Measurements from ENCODE around the gene KIFC1. TPM values are rescaled to one million over a fixed set of nuclear protein-coding genes. Genes with fewer than 3 reads are reported as not detected.

The KIFC1 gene
- total and polyA plus RNA-seq, 2 of the 4 experiments (the other 2 are of a cell fraction) = 33.9 to 40.6 TPM

DNA sequence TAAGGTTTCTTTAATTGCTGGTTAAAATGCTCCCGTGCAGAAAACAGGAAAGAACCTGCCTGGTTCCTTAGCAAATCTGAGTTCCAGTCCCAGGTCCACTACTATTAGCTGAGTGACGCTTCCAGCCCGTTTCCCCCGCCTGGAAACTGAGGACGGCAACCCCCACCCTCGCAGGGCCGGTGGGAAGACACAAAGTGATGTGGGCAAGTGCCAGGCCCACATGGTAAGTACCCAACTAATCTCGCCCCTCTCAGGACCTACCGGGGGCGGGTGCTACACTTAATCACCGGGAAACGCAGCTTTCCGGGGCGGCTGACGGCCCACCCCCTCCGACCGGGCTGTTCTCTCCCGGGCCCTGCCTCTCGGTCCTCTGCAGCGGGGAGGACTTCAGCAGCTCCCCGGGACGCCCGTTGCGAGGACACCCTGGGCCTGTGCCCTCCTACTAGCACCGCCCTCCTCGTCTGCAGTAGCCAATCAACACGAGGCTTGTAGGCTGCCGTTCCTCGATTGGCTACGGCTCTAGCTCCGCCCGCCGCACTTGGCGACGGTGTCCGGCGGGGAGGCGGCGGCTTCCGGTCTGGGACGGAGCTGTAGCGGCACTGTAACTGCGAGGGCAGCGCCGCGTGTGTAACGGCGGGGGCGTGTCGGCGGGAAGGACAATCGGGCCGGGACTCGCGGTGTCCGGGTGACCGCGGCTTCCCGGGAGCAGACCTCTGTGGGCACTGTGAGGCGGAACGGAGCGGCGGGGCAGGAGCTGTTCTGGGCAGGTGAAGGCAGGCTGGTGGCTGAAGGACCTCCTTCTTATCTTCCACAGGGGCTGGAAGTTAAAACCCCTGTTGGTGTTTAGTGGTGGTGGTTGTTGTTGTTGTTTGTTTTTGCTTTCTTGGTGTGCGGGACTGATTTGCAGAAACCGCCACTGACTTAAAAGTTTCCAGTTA is 62.7 kb downstream of the KIFC1 start, which contains the start of gene ZBTB9:
ZBTB9 (plus strand) TSS at position 568 of the 938 bp plus-strand sequence. CDS start 525 bp downstream, outside the sequence.
- Histone ChIP-seq H4K5ac (ENCODE audit: low read depth, low read length) (peak within 1 kb of the TSS; percentile 10; the same call in 1 of the 2 replicates), H3K27ac (ENCODE audit: insufficient read depth, low read length) (peak within 1 kb of the TSS; percentile 72), H3K79me1 (ENCODE audit: low read depth in 1 of 2, low read length in 2 of 2) (peaks cover 26 to 40% of the 10 kb centered on the region in 2 experiments; a peak in 3 of 4 replicates), H4K91ac (ENCODE audit: insufficient read depth, low read depth, low read length) (peak within 1 kb of the TSS; percentile 50; the same call in 1 of the 2 replicates), H3K36me3 (ENCODE audit: control insufficient read depth, insufficient read depth, low read length) (peaks cover 10% of the 10 kb centered on the region; the same call in 1 of the 2 replicates), H2AK9ac (replicated peaks; ENCODE audit: low read depth, low read length, poor library complexity) (peak within 1 kb of the TSS; percentile 97), H2AFZ (replicated peaks; ENCODE audit: low read length, poor library complexity) (peak within 1 kb of the TSS; percentile 96), H3K56ac (ENCODE audit: extremely low read depth, insufficient read depth, low read length) (peak within 1 kb of the TSS; percentile 67), H2BK5ac (ENCODE audit: low read depth, low read length, poor library complexity, severe bottlenecking) (peak within 1 kb of the TSS; percentile 56), H3K4me3 (ENCODE audit: insufficient read depth, low read depth, low read length) (peak within 1 kb of the TSS; percentile 73), H3K14ac (replicated peaks; ENCODE audit: low read depth, low read length) (peak within 1 kb of the TSS; percentile 77), H3K9ac (ENCODE audit: low read depth, low read length) (peak within 1 kb of the TSS; percentile 82), H2BK20ac (ENCODE audit: low read depth, low read length) (no peak within 1 kb of the TSS), H3K4ac (ENCODE audit: low read depth, low read length) (peak within 1 kb of the TSS; percentile 71), H4K20me1 (ENCODE audit: insufficient read depth, low read length) (no peaks in the 10 kb centered on the region), H3K9me3 (ENCODE audit: control insufficient read depth, insufficient read depth, low read length) (no peaks in the 10 kb centered on the region), H3K23ac (ENCODE audit: low read depth, low read length) (peak within 1 kb of the TSS; percentile 78), H2BK15ac (ENCODE audit: low read depth, low read length) (no peak within 1 kb of the TSS), H3K4me1 (ENCODE audit: control insufficient read depth, insufficient read depth, low read length) (peaks cover 4% of the 10 kb centered on the region), H3K18ac (ENCODE audit: low read depth, low read length) (no peak within 1 kb of the TSS), H2BK120ac (ENCODE audit: low read depth, low read length) (no peak within 1 kb of the TSS), H3K27me3 (ENCODE audit: control insufficient read depth, insufficient read depth, low read length) (no peaks in the 10 kb centered on the region), H2AK5ac (ENCODE audit: low read depth, low read length) (peak within 1 kb of the TSS; percentile 87), H4K8ac (ENCODE audit: low read depth in 2 of 2, low read length in 2 of 2) (peak within 1 kb of the TSS; percentile 28 to 79), H3K9me1 (ENCODE audit: insufficient read depth, low read length) (peaks cover 3% of the 10 kb centered on the region; the same call in 1 of the 2 replicates), H3K4me2 (ENCODE audit: low read depth, low read length) (peak within 1 kb of the TSS; percentile 94)
- CTCF ChIA-PET = no interaction called here
- intact Hi-C loops (cut with micrococcal nuclease) (loop anchor here (10.0 kb wide), 1 partner anchor 221 kb away; no protein-coding TSS in a partner anchor), dilution Hi-C loops (cut with HindIII; ENCODE audit: low sequenced_read_pairs, unreplicated experiment) (no loop called here), in situ Hi-C loops (cut with MboI; ENCODE audit: low sequenced_read_pairs) (loop anchor here (10.0 kb wide), 1 partner anchor 251 kb away; no protein-coding TSS in a partner anchor)
- POLR2A ChIA-PET (ENCODE audit: unreplicated experiment) = interaction anchor here (0.6 kb wide), 1 partner anchor 138 kb away, joined by 5 read pairs; no protein-coding TSS in a partner anchor
- 0% methylated on average over 16 of the region's 65 CpGs; no CpG with 5 or more reads in 1 of the 2 experiments for WGBS, 2 experiments (ENCODE audit: extremely low coverage in 2 of 2, insufficient read length in 1 of 2)
- no TSS peak for BruUV-seq (replicated peaks)
- TF ChIP-seq BHLHE40 (IDR thresholded peaks at IDR 0.05; ENCODE audit: low read depth, low read length) (0 out of 2 replicates have a peak, but pooled peaks have one; percentile 3), RAD21 (IDR thresholded peaks at IDR 0.05; ENCODE audit: low read length) (no peak), SMC3 (IDR thresholded peaks at IDR 0.05; ENCODE audit: low read depth, low read length) (0 out of 2 replicates have a peak, but pooled peaks have one; percentile 4), MAZ (IDR thresholded peaks at IDR 0.05; ENCODE audit: borderline replicate concordance, low read depth, low read length) (peak; percentile 12; the same call in 1 of the 2 replicates), MXI1 (IDR thresholded peaks at IDR 0.05; ENCODE audit: borderline replicate concordance, low read depth, low read length) (peak; percentile 98), POLR2A (IDR thresholded peaks at IDR 0.05; ENCODE audit: low read depth, low read length) (peak; percentile 89), FOS (IDR thresholded peaks at IDR 0.05; ENCODE audit: low read depth, low read length) (peak; percentile 38; the same call in 1 of the 2 replicates), RCOR1 (IDR thresholded peaks at IDR 0.05; ENCODE audit: insufficient replicate concordance, low read length) (peak; percentile 8), MAFK (IDR thresholded peaks at IDR 0.05; ENCODE audit: low read depth, low read length) (no peak)
- TF ChIP-seq, protein P1, sequence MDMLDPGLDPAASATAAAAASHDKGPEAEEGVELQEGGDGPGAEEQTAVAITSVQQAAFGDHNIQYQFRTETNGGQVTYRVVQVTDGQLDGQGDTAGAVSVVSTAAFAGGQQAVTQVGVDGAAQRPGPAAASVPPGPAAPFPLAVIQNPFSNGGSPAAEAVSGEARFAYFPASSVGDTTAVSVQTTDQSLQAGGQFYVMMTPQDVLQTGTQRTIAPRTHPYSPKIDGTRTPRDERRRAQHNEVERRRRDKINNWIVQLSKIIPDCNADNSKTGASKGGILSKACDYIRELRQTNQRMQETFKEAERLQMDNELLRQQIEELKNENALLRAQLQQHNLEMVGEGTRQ (IDR thresholded peaks at IDR 0.05; ENCODE audit: low read depth, low read length) = 0 out of 2 replicates have a peak, but pooled peaks have one; percentile 10
- peak; percentile 99 for ATAC-seq (ENCODE audit: low read depth)
- DNase-seq = peak; percentile 96
